SK-MEL-5 (cell line): ENCODE data around the gene ABCB4. TPM values are rescaled to one million over a fixed set of nuclear protein-coding genes. Genes with fewer than 3 reads are reported as not detected.

Experiments
- DNase-seq: peaks from one replicate; pipeline ENCODE4 v3.0.0-alpha.2; 2016; ENCODE audit warnings: low read depth, low spot score
- in situ Hi-C: cut with HindIII; loops from 2 replicates; pipeline ENCODE4 v1.10.0; 2016; ENCODE audit warnings: low sequenced_read_pairs, high pct_unique_total_duplicates, low pct_unique_long_range_greater_than_20kb
- polyA plus RNA-seq, 2 experiments: library from polyadenylated mRNA; depleted of rRNA; stranded (reverse); fragments of >200 nt; gene quantifications; 2 replicates each; pipeline ENCODE4 v1.2.3, GENCODE V29; 2015
- total RNA-seq: library from RNA; depleted of rRNA; stranded (reverse); fragments of >200 nt; shearing (Covaris generic); gene quantifications from 2 replicates; pipeline ENCODE4 v1.2.3, GENCODE V29; 2014; rRNA removed

Gene ABCB4
- total RNA-seq: 10.1 and 10.7 TPM in 2 replicates
- polyA plus RNA-seq (2015; cell fraction: cytosol; rRNA removed): 2.5 and 3.8 TPM in 2 replicates
- polyA plus RNA-seq (2015; cell fraction: nucleus; rRNA removed): 2.9 and 3.6 TPM in 2 replicates

- no peak for DNase-seq
- in situ Hi-C loops: no loop called here
Measured at GRCh38 chr7:87475359-87476178, at the start of gene ABCB4. TSS of gene ABCB4 (minus strand) at chr7:87475680. CDS start at chr7:87475465, 215 bp downstream.

- no peak for DNase-seq
- in situ Hi-C loops: no loop called here
Measured at GRCh38 chr7:87518735-87519134, 43.3 kb upstream of the ABCB4 start.

GRCh38 chr7:87517891-87518290, 42.4 kb upstream of the ABCB4 start:
- in situ Hi-C loops: no loop called here
- no peak for DNase-seq

GRCh38 chr7:87517136-87517815, 41.8 kb upstream of the ABCB4 start:
- in situ Hi-C loops: no loop called here
- no peak for DNase-seq

- in situ Hi-C loops: no loop called here
Measured at GRCh38 chr7:87513735-87514335, 38.4 kb upstream of the ABCB4 start.

GRCh38 chr7:87512906-87513305, 37.4 kb upstream of the ABCB4 start:
- in situ Hi-C loops: no loop called here
- DNase-seq: no peak

More at GRCh38 chr7:87513735-87514335, 38.4 kb upstream of the ABCB4 start:
- peak; percentile 70 for DNase-seq

GRCh38 chr7:87511510-87511909, 36.0 kb upstream of the ABCB4 start:
- DNase-seq: no peak
- in situ Hi-C loops: no loop called here

- in situ Hi-C loops: no loop called here
- DNase-seq: no peak
Measured at GRCh38 chr7:87510411-87510875, 35.0 kb upstream of the ABCB4 start.

GRCh38 chr7:87507446-87507845, 32.0 kb upstream of the ABCB4 start:
- DNase-seq: peak; percentile 52
- in situ Hi-C loops: no loop called here

- in situ Hi-C loops: no loop called here
Measured at GRCh38 chr7:87506246-87507180, 31.0 kb upstream of the ABCB4 start.

GRCh38 chr7:87505557-87506245, 30.2 kb upstream of the ABCB4 start:
- no peak for DNase-seq
- in situ Hi-C loops: no loop called here

More at GRCh38 chr7:87506246-87507180, 31.0 kb upstream of the ABCB4 start:
- DNase-seq: peak; percentile 61

GRCh38 chr7:87505122-87505521, 29.6 kb upstream of the ABCB4 start:
- in situ Hi-C loops: no loop called here

GRCh38 chr7:87499494-87499893, 24.0 kb upstream of the ABCB4 start:
- peak; percentile 95 for DNase-seq
- in situ Hi-C loops: no loop called here

More at GRCh38 chr7:87505122-87505521, 29.6 kb upstream of the ABCB4 start:
- DNase-seq: no peak

GRCh38 chr7:87498893-87499292, 23.4 kb upstream of the ABCB4 start:
- DNase-seq: peak; percentile 47
- in situ Hi-C loops: no loop called here

- no peak for DNase-seq
- in situ Hi-C loops: no loop called here
Measured at GRCh38 chr7:87497482-87497881, 22.0 kb upstream of the ABCB4 start.

GRCh38 chr7:87495366-87495765, 19.9 kb upstream of the ABCB4 start:
- in situ Hi-C loops: no loop called here
- no peak for DNase-seq

GRCh38 chr7:87494454-87494853, 19.0 kb upstream of the ABCB4 start:
- in situ Hi-C loops: no loop called here
- no peak for DNase-seq
